Pancreas (tissue), 10 donors: Measurements from ENCODE around the gene CYTL1. TPM values are rescaled to one million over a fixed set of nuclear protein-coding genes. Genes with fewer than 3 reads are reported as not detected.

Experiments
- ATAC-seq, 4 donors: fragments of 200-7000 bp; cut with Tn5 transposase; one replicate each; pipeline versions ENCODE4 v1.8.0 to v1.9.1; 2020; ENCODE audit warnings: mild to moderate bottlenecking in 4 of 4, moderate library complexity in 4 of 4
- DNase-seq, 6 donors: peaks; one replicate each; pipeline ENCODE4 v3.0.0-alpha.2; 2020
- FAIRE-seq: peaks from 2 replicates; lab custom pipeline; 2012; peaks lifted over from hg19 to GRCh38; lab: Jason Lieb, UNC
- H3K27ac ChIP-seq, 4 donors: fragments of 200-600 bp; sonication (generic); 1 replicate in 3 of 4; 2 replicates in 1 of 4; pipeline versions ENCODE4 v1.5.0 to v1.8.0; 2020
- H3K27me3 ChIP-seq, 4 donors: fragments of 200-600 bp; one replicate each; pipeline ENCODE4 v1.8.0; 2021
- H3K36me3 ChIP-seq, 3 donors: fragments of 200-600 bp; sonication (generic) in 1 of 3; one replicate each; pipeline versions ENCODE4 v1.5.0 to v1.8.0; 2020 to 2021
- H3K4me1 ChIP-seq, 3 donors: fragments of 200-600 bp; one replicate each; pipeline ENCODE4 v1.8.0; 2021
- H3K4me3 ChIP-seq, 4 donors: fragments of 200-600 bp; sonication (generic) in 2 of 4; one replicate each; pipeline versions ENCODE4 v1.5.0 to v1.8.0; 2020 to 2021
- H3K9me3 ChIP-seq, 4 donors: fragments of 200-600 bp; one replicate each; pipeline ENCODE4 v1.8.0; 2021
- WGBS, 2 donors: extraction: QIAGEN DNeasy Blood & Tissue Kit; methylation state at CpG; one replicate each; pipeline ENCODE4 v1.1.7; 2013; 5-methylcytosine and 5-hydroxymethylcytosine counted together
- intact Hi-C, 3 donors: fragments of 100-400 bp; cut with DNase I; formaldehyde crosslinking; loops; one replicate each; pipeline versions ENCODE4 v1.11.1 to v1.14.2; 2022
- polyA plus RNA-seq, 2 donors: library from polyadenylated mRNA; stranded (reverse); fragments of 200-250 nt; gene quantifications; one replicate each; pipeline ENCODE4 v1.2.3, GENCODE V29; 2013
- total RNA-seq, 6 donors: library from RNA; stranded (reverse); fragmentation: NEBNext Ultra II Directional in 4 of 6; extraction: Animal tissue kit (Norgen Biotek cat#: 25700) in 4 of 6; gene quantifications; one replicate each; pipeline versions ENCODE4 v1.2.1 to v1.2.4, GENCODE V29; 2021 to 2023
- TF ChIP-seq, protein P1 (sequence below), 4 donors: fragments of 200-600 bp; sonication (generic) in 3 of 4; IDR thresholded peaks; one replicate each; pipeline versions ENCODE4 v1.5.0 to v1.8.0; 2021; ENCODE audit warnings: antibody characterized with exemption in 4 of 4
- donor health status: healthy with polysubstance abuse.
- donor health status: DM: no; HTN: no; CAD: no; lungs with moderate emphysema.
- donor health status: DM: no; HTN: no; CAD: no.
- donor health status: control.
- donor health status: control.
- donor health status: Bipolar disorder and iron deficiency.
- donor health status: DM: yes; HTN: yes; CAD: no.
- donor health status: DM: no; HTN: no; CAD: no.
- donor health status: DM: no; HTN: no; CAD: no.
- donor health status: DM: yes; HTN: yes; CAD: no.

Gene CYTL1
- total and polyA plus RNA-seq, 8 donors = 0.19 to 0.70 (median 0.29) TPM

DNA sequence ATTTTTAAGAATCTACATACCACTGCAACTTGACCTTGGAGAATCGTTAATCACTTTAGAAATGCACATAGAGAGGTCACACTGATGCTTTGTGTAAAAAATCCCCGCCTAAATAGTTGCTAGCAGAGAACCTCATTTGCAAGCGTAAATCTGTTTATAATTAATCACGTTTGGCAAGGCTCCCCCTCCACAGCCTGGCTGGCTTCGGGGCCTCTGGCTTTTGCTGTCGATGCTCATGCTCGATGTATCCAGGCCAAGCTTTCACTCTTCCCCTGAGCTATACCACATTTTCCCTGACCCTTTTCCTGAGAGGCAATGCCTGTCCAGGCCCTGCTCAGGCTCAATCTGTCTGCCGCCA is 23.4 kb downstream of the CYTL1 start:
- FAIRE-seq = no peak
- no peaks in the 10 kb centered on the region for H3K36me3 ChIP-seq
- no peak overlapping the region for H3K4me3 ChIP-seq
- no peak overlapping the region for H3K27ac ChIP-seq
- WGBS, 2 donors = 21 to 26% methylated on average over 8 of the region's 8 CpGs
- TF ChIP-seq, protein P1, sequence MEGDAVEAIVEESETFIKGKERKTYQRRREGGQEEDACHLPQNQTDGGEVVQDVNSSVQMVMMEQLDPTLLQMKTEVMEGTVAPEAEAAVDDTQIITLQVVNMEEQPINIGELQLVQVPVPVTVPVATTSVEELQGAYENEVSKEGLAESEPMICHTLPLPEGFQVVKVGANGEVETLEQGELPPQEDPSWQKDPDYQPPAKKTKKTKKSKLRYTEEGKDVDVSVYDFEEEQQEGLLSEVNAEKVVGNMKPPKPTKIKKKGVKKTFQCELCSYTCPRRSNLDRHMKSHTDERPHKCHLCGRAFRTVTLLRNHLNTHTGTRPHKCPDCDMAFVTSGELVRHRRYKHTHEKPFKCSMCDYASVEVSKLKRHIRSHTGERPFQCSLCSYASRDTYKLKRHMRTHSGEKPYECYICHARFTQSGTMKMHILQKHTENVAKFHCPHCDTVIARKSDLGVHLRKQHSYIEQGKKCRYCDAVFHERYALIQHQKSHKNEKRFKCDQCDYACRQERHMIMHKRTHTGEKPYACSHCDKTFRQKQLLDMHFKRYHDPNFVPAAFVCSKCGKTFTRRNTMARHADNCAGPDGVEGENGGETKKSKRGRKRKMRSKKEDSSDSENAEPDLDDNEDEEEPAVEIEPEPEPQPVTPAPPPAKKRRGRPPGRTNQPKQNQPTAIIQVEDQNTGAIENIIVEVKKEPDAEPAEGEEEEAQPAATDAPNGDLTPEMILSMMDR (IDR thresholded peaks at IDR 0.05) = no peak
- DNase-seq = no peak
- no peaks in the 10 kb centered on the region for H3K9me3 ChIP-seq
- no peaks in the 10 kb centered on the region for H3K27me3 ChIP-seq
- intact Hi-C loops = no loop called here
- peak in 2 of 4 donors; percentile 35 to 38 for ATAC-seq
- H3K4me1 ChIP-seq = peaks cover 0 to 4% (median 0%) of the 10 kb centered on the region in 3 donors

DNA sequence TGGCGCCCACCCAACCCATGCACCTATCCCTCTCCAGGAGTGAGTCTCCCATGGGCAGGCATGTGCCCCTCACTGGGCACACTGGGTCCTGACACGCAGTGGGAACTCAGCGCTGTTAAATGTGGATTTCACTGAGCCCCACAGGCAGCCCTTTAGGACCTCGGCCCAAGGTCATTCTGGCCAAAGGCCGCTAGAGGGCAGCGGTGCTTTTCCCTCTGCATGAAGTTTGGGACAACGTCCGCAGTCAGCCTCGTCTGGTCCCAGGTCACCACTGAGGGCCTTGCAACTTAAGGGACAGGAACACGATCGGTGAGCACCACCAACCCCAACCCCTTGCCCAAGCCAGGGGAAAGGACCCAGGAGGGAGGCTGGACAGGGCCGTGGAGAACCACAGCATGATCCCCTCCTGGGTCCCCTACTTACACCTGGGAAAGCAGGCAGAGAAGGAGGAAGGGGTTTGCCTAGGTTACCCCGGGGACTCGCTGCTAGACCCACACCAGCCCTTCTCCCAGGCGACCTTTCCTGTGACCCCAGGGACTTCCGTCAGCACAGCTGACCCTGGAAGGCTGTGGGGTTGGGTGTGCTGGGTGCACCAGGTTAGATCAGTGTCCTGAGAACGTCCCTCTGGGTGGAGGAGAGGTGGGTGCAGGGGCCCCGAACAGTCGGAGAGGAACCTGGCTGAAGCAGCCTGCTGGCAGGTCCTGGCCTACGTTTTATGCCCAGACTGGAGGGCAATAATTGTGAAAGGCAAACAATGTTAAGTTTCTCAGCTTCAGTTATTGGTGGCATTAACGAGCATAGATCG is 24.0 kb downstream of the CYTL1 start:
- 13% methylated on average over 22 of the region's 22 CpGs for WGBS, 2 donors
- H3K27ac ChIP-seq = no peak overlapping the region
- H3K4me1 ChIP-seq = peaks cover 0 to 4% (median 0%) of the 10 kb centered on the region in 3 donors
- FAIRE-seq (no peak), DNase-seq (peak; percentile 40 to 87 (median 74)), ATAC-seq (peak; percentile 77 to 90 (median 88))
- no peaks in the 10 kb centered on the region for H3K36me3 ChIP-seq
- H3K27me3 ChIP-seq = no peaks in the 10 kb centered on the region
- intact Hi-C loops = no loop called here
- TF ChIP-seq, protein P1 (IDR thresholded peaks at IDR 0.05) = peak; percentile 84 to 88 (median 88)
- H3K9me3 ChIP-seq = no peaks in the 10 kb centered on the region
- H3K4me3 ChIP-seq = no peak overlapping the region

DNA sequence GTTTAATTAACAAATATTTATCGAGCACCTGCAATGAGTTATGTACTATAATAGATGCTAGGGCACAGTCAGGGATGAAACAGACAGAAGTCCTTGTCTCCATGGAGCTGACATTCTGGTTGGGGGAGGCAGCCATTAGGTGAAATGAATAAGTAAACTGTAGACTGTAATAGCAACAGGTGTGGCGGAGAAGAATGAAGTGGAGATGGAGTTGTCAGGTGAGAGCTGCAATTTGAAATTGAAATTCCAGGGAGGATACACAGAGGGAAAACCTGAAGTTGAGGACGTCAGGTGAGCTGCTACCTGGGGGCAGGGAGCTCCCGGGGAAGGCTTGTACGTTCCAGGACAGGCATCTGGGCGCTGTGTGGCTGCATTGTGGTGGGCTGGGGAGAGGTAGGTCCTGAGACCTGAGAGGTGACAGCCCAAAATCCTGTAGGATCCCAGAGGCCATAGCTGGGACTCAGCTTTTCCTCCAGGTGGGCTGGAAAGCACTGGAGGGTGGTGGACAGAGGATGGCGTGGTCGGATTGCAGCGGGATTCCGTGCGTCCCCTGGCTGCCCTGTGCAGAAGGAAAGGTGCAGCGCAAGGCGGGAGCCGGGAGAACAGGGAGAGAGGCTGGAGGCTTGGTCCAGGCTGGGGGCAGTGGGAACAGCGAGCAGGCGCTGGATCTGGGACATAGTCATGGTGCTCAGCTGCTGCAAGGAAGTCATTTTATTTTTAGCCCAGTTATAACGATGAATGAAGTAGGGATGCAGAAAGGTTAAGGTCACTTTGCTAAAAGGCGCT is 24.8 kb downstream of the CYTL1 start:
- H3K4me3 ChIP-seq = no peak overlapping the region
- TF ChIP-seq, protein P1 (IDR thresholded peaks at IDR 0.05) = no peak
- H3K27ac ChIP-seq = no peak overlapping the region
- FAIRE-seq = no peak
- no peaks in the 10 kb centered on the region for H3K9me3 ChIP-seq
- no peak for ATAC-seq
- 38 to 49% methylated on average over 18 of the region's 18 CpGs for WGBS, 2 donors
- no peaks in the 10 kb centered on the region for H3K36me3 ChIP-seq
- no peak for DNase-seq
- no peaks in the 10 kb centered on the region for H3K27me3 ChIP-seq
- peaks cover 0 to 4% (median 0%) of the 10 kb centered on the region in 3 donors for H3K4me1 ChIP-seq
- intact Hi-C loops = no loop called here

DNA sequence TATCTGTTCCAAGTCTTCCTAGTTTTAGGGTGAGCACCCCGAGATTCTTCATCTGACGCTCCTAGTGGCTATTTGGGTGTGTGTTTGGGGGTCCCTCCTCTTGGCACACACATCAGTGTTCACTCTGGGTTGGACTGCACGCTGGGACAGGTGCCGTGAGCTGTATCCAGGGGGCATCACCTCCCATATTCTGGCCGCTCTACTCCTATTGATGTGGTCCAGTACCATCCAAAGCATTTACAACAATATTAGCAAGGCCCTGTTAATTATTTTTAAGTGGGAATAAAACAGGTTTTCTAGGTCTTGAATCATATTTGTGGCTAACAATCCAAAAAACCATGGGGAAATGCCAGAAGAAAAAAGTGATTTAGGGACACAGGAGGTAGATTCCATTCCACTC is 26.4 kb downstream of the CYTL1 start:
- 61 to 79% methylated on average over 5 of the region's 5 CpGs for WGBS, 2 donors
- FAIRE-seq (no peak), ATAC-seq (no peak), DNase-seq (no peak)
- Histone ChIP-seq H3K36me3 (no peaks in the 10 kb centered on the region), H3K27me3 (no peaks in the 10 kb centered on the region), H3K27ac (no peak overlapping the region), H3K4me1 (peaks cover 0 to 4% (median 0%) of the 10 kb centered on the region in 3 donors), H3K9me3 (no peaks in the 10 kb centered on the region), H3K4me3 (no peak overlapping the region)
- TF ChIP-seq, protein P1 (IDR thresholded peaks at IDR 0.05) = no peak
- intact Hi-C loops = no loop called here
